Thyroid gland (tissue), 4 donors: ENCODE measurements around the gene CDC42BPG.

Experiments
- POLR2A ChIP-seq, 2 donors: fragments of 450-650 bp; IDR thresholded peaks; one replicate each; pipeline ENCODE4 v1.6.1; 2017; ENCODE audit warnings: antibody characterized with exemption in 2 of 2, mild to moderate bottlenecking in 2 of 2, moderate library complexity in 1 of 2
- TF ChIP-seq, protein P1 (sequence below), 6 experiments: fragments of 200-600 bp in 3 of 6; fragments of 450-650 bp in 3 of 6; sonication (generic) in 3 of 6; IDR thresholded peaks; one replicate each; pipeline ENCODE4 v1.5.1; 2016 to 2019; ENCODE audit warnings: antibody characterized with exemption in 6 of 6, mild to moderate bottlenecking in 2 of 6, inconsistent platforms in 1 of 6, moderate library complexity in 1 of 6

GRCh38 chr11:64869571-64870175, 25.2 kb upstream of the CDC42BPG start:
- TF ChIP-seq, protein P1, sequence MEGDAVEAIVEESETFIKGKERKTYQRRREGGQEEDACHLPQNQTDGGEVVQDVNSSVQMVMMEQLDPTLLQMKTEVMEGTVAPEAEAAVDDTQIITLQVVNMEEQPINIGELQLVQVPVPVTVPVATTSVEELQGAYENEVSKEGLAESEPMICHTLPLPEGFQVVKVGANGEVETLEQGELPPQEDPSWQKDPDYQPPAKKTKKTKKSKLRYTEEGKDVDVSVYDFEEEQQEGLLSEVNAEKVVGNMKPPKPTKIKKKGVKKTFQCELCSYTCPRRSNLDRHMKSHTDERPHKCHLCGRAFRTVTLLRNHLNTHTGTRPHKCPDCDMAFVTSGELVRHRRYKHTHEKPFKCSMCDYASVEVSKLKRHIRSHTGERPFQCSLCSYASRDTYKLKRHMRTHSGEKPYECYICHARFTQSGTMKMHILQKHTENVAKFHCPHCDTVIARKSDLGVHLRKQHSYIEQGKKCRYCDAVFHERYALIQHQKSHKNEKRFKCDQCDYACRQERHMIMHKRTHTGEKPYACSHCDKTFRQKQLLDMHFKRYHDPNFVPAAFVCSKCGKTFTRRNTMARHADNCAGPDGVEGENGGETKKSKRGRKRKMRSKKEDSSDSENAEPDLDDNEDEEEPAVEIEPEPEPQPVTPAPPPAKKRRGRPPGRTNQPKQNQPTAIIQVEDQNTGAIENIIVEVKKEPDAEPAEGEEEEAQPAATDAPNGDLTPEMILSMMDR (IDR thresholded peaks at IDR 0.05): no peak
- TF ChIP-seq POLR2A (IDR thresholded peaks at IDR 0.05): no peak
